Gastrocnemius medialis (tissue), 4 donors: Measurements from ENCODE around the gene ABCD4.

ENCODE experiments used
- POLR2A ChIP-seq, 2 donors: fragments of 450-650 bp; IDR thresholded peaks; one replicate each; pipeline ENCODE4 v1.6.1; 2017; ENCODE audit warnings: antibody characterized with exemption in 2 of 2, mild to moderate bottlenecking in 2 of 2, moderate library complexity in 2 of 2
- TF ChIP-seq, protein P1 (sequence below), 5 experiments: fragments of 450-650 bp in 3 of 5; fragments of 200-600 bp in 2 of 5; sonication (generic) in 2 of 5; IDR thresholded peaks in 4 of 5; conservative IDR thresholded peaks in 1 of 5; 1 replicate in 4 of 5; 2 replicates in 1 of 5; pipeline ENCODE4 v1.5.1; 2016 to 2019; ENCODE audit warnings: antibody characterized with exemption in 5 of 5, mild to moderate bottlenecking in 3 of 5, moderate library complexity in 3 of 5

DNA sequence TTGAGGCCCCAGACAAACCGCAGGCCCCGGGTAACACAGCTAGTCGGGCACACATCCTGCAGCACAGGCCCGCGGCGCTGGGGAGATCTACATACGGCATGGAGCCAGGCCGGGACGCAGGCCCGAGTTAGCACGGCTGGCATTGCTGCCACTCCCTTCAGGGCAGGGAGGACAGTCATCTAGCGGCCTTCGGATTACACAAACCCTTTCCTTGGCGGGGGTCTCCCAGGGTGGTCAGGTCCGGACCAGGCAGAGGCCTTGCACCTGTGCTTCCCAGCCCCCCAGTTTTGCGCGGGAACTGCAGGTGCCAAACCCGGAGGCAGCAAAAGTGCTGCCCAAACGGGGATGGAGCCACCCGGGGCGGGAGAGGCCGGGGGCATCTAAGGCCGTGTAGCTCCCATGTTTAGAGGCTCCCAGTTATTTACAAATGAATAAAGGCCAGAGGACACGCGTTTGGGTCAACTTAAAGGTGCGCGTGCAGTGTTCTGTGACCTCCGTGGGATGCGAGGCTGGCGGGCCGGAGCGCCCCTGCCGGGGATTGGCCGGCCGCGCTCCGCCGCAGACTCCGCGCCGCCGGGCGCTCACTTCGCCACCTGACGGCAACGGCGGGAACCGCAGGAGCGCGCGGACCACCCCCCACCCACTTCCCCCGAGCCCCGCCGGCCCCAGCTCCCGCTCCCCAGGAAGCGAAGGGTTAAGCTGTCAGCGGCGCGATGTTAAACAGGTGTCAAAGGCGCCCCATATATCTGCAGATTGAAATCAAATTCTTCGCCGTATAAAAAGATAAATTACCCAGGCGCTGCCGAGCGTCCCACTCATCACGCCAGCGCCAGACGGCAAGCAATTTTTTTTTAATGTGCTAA, 45.4 kb downstream of the ABCD4 start:
- TF ChIP-seq, protein P1, sequence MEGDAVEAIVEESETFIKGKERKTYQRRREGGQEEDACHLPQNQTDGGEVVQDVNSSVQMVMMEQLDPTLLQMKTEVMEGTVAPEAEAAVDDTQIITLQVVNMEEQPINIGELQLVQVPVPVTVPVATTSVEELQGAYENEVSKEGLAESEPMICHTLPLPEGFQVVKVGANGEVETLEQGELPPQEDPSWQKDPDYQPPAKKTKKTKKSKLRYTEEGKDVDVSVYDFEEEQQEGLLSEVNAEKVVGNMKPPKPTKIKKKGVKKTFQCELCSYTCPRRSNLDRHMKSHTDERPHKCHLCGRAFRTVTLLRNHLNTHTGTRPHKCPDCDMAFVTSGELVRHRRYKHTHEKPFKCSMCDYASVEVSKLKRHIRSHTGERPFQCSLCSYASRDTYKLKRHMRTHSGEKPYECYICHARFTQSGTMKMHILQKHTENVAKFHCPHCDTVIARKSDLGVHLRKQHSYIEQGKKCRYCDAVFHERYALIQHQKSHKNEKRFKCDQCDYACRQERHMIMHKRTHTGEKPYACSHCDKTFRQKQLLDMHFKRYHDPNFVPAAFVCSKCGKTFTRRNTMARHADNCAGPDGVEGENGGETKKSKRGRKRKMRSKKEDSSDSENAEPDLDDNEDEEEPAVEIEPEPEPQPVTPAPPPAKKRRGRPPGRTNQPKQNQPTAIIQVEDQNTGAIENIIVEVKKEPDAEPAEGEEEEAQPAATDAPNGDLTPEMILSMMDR (IDR thresholded peaks at IDR 0.05 in 4 of 5, conservative IDR thresholded peaks at IDR 0.05 in 1 of 5) = peak; percentile 60 to 96 (median 74)
- TF ChIP-seq POLR2A (IDR thresholded peaks at IDR 0.05) = no peak
